DMS 273 (cell line): ENCODE data around the gene PIAS1.
A peak's percentile ranks its signal among the peaks of the same experiment; 100 is the strongest.
"Not testable (repeated sequence)": the region's sequence is repeated elsewhere in the genome, so short reads cannot be mapped to it uniquely, and the experiment has no call there.

ENCODE experiments used
- DNase-seq: peaks from one replicate; lab custom pipeline; 2025; ENCODE audit not compliant: unreplicated experiment; lab: John Stamatoyannopoulos, UW

PIAS1 gene

DNA sequence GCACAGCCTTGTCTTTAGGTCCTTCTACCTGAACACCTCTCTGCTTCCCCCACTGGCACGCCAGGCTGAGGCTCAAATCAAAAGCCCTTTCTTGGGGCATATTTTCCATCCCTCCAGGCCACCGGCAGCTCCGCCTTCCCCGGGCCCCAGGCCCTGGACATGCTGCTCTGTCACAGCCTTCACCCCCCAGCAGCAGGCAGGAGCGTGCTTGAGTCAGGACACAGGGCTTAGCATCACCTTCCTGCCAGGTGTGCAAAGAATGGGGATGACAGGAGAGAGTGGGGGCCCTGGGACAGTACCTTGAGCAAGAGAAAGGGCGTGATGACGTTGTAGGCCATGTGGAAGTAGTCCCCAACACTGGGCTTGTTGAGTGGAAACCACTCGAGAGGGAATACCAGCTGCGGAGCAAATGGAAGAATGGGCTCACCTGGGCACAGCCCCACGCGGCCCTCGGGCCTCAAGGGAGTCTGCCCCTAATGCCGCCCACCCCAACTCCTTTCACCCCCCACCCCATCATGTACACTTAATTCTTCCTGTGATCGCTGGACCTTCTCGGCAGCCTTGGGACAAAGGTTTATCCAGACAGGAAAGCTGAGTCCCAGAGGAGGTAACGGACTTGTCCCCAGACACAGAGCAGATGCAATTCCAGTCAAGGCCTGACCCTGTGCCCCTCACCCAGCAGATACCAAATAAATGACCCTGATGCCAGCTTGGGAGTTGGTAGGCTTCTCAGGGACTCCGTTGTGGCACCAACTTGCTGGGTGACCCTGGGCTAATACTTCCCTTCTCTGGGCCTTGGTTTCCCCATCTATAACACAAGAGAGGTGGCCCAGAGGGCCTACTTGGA lies 160.1 kb downstream of the PIAS1 start:
- no peak for DNase-seq

DNA sequence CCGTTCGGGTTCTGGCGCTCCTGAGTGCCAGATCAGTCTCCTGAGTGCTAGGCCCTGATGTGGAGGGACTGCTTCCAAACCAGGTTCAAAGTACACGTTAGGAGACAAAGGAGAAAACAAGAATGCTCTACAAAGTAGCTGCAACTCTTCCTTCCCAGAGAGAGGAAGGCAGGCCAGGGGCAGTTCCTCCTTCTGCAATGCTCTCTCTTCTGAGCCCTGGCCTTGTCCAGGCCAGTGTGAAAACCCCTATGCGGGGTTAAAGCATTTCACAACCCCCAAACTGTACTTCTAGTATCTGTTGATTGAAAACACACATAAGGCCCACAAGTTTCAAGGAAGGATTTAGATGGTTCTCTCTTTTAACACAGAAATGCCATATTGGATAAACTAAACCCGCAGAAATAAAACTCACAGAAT lies 160.7 kb downstream of the PIAS1 start:
- DNase-seq, result no peak

DNA sequence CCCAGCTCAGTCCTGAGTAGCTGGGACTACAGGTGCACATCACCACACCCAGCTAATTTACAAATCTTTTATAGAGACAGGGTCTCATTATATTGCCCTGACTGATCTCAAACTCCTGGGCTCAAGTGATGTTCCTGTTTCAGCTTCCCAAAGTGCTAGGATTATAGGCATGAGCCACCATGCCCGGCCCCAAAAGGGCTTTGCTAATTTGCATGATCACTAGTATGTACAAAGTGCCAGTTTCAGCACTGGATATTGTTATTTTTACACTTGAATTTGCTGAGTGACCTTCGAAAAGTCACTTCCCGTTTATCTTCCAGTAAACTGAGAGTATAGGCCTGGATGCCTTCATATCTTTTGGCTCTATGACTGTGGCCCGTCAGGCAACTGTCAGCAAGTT lies 163.2 kb downstream of the PIAS1 start:
- no peak for DNase-seq

DNA sequence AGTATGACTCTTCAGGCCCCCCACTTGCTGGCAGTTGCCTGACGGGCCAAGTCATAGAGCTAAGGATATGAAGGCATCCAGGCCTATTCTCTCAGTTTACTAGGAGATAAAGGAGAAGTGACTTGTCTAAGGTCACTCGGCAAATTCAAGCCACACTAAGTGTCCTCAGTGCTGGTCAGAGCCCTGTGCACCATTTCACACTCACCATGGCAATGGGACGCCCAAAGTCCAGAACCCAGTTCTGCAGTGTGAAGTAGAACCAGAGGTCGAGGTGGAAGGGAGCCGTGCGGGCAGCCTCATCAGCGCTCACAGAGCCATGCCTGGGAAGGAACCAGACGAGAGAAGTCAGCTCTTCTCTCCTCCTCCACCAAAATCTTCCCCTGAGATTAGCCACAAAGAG lies 164.2 kb downstream of the PIAS1 start:
- no peak for DNase-seq

DNA sequence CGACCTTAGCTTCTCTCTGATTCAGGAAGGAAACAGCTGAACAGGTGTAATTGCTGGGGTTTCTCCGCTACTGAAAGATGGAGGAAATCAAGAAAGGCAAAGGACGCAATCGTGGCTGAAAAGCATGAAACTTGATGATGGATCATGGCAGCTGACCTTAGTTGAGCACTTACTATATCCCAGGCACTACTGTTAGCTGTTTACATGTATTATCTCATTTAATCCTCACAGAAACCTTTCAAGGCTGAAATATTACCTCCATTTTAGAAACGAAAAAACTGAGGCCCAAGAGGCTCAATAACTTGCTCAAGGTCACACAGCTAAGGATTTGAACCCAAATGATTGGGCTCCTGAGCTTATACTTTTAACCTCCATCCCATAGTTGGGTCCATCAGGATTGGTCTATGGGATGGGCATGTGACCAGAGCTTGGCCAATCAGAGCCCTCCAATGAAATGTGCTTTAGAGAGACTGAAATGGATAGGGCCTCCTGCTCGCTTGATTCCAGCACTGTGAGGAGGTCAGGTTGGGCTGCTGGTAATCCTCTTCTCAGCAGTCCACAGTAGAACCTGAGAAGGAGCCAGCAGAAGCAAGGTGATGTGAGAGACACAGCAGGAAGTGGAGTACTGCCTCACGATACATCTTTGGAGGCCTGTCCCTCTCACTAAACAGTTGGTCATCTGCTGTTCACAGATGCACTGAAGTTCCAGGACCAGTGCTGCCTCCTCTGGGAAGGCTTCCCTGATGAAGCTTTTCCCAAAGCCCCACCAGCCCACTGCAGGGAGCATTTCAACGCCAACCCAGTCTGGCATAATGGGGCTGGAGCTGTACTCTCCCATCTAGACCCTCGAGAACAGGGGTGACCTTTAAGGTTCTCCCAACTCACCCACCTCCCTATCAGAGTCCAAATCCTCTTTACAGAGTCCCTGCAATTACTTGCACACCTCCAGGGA lies 165.0 kb downstream of the PIAS1 start:
- DNase-seq, result no peak

DNA sequence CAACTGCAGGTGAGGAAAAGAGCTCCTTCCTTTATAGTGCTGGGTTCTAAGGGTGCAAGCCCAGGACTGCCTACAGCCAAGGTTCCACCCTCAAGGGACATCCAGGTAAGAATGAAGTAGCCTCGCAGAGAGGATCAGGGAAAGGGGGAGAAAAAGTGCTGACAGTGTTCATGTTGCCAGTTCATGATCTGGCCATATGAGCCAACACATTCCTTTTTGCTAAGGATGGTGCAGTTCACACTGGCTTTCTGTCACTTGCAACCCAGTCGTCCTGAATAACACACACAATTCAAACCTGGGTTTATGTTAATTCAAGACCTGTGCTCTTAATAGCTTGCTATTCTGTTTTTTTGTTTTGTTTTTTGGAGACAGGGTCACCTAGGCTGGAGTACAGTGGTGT lies 166.4 kb downstream of the PIAS1 start:
- DNase-seq, result no peak

DNA sequence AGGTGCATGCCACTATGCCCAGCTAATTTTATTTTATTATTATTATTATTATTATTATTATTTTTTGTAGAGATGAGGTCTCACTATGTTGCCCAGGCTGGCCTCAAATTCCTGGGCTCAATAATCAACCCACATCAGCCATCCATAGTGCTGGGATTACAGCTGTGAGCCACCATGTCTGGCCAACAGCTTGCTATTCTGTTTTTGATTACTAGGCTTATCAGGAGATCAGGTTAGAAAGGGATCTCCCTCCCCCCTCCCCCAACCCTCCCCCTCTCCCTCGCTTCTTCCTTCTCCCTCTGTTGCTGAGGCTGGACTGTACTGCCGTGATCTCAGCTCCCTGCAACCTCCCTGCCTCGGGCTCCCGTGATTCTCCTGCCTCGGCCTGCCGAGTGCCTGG lies 166.9 kb downstream of the PIAS1 start:
- no peak for DNase-seq

DNA sequence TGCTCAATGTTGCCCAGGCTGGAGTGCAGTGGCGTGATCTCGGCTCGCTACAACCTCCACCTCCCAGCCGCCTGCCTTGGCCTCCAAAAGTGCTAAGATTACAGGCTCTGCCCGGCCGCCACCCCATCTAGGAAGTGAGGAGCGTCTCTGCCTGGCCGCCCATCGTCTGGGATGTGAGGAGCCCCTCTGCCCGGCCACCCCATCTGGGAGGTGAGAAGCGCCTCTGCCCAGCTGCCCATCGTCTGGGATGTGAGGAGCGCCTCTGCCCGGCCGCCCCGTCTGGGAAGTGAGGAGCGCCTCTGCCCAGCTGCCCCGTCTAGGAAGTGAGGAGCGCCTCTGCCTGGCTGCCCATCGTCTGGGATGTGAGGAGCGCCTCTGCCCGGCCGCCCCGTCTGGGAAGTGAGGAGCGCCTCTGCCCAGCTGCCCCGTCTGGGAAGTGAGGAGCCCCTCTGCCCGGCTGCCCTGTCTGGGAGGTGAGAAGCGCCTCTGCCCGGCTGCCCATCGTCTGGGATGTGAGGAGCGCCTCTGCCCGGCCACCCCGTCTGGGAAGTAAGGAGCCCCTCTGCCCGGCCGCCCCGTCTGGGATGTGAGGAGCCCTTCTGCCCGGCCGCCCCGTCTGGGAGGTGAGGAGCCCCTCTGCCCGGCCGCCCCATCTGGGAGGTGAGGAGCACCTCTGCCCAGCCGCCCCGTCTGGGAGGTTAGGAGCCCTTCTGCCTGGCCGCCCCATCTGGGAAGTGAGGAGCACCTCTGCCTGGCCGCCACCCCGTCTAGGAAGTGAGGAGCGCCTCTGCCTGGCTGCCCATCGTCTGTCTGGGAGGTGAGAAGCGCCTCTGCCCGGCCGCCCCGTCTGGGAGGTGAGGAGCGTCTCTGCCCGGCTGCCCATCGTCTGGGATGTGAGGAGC lies 167.7 kb downstream of the PIAS1 start:
- DNase-seq, result not testable (repeated sequence)

DNA sequence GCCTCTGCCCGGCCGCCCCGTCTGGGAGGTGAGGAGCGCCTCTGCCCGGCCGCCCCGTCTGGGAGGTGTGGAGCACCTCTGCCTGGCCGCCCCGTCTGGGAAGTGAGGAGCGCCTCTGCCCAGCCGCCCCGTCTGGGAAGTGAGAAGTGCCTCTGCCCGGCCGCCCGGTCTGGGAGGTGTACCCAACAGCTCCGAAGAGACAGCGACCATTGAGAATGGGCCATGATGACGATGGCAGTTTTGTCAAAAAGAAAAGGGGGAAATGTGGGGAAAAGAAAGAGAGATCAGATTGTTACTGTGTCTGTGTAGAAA lies 168.3 kb downstream of the PIAS1 start:
- not testable (repeated sequence) for DNase-seq

DNA sequence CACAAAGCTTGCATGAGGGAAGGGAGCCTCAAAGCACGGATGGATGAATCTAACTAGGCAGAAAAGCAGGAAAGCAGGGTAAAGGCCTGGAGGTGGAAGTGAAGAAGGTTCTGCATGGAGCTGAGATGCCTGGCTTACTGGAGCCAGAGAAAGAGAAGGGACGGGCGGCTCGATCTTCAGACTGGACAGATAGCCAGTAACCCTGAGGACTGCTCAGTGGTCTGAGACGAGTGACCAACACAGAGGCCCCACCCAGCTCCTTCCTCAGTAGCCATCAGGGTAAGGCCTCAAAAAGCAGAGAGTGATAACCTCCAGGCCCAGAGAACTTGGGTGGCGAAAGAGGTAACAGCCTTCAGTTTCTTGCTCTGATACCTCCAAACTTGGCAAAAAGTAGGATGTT lies 169.1 kb downstream of the PIAS1 start:
- no peak for DNase-seq

DNA sequence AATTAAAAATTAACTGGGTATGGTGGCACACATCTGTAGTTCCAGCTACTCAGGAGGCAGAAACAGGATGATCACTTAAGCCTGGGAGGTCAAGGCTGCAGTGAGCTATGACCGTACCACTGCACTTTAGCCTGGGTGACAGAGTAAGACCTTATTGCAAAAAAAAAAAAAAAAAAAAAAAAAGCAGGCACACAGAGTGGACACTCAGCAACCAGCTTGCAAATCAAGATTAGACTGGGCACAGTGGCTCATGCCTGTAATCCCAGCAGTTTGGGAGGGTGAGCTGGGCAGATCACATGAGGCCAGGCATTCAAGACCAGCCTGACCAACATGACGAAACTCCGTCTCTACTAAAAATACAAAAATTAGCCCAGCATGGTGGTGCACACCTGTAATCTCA lies 170.0 kb downstream of the PIAS1 start:
- no peak for DNase-seq

DNA sequence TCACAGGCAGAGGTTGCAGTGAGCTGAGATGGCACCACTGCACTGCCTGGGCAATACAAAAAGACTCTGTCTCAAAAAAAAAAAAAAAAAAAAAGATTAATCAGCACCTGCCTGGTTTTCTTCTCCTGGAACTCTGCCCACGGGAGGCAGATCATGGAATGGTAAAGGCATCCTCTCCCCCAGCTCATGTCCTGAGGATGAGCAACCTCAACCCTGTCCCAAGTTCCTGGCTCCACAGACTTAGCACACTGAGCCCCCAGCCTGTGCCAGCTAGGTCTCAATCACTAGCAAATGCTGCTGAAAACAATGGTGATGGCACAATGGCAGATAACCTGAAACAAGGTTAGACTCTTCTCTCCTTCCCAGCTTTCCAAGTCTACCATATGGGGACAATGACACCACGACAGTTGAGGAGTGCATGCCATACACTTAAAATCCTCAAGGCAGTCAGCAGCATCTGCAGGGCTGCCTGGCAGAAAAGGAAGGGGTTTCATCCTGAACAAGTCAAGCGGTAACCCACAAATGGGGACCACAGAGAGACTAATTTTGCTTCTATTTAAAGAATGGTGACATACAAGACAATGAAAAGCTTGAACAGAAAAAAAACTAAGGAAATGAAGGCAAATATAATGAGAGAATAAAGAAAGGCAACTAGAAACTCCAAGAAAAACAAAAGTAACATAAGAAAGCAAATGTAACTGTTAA lies 170.6 kb downstream of the PIAS1 start:
- DNase-seq, result no peak

DNA sequence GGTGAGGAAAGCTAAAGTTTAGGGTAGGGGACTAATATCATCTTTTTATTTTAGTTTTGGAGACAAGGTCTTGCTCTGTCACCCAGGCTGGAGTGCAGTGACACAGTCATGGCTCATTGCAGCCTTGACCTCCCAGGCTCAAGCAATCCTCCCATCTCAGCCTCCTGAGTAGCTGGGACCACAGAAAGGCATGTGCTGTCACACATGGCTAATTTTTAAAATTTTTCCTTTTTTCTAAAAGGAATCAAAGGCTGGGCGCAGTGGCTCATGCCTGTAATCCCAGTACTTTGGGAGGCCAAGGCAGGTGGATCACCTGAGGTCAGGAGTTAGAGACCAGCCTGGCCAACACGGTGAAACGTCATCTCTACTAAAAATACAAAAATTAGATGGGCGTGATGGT lies 171.3 kb downstream of the PIAS1 start:
- not testable (repeated sequence) for DNase-seq

DNA sequence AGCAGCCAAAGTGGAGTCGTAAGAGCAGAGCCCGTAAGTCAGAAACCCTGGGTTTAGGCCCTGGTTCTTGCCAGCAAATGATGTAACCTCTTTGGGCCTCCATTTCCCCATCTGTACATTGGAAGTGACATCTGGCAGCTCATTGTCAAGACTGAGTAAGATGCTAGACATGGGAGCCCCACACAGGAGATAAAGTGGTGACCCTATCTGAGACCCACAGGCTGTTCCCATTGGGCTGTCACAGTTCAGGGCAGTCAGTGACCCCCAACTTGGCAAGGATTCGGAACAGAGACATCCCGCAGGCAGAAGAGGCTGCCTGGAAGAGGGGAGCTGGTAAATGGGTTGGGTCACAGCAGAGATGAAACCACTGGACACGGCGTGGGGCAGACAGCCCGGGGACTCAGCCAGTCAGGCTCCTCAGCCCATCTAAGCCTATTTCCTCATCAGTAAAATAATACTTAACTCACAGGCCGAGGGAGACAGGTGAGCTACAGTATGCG lies 173.6 kb downstream of the PIAS1 start:
- DNase-seq, result peak; percentile 58

DNA sequence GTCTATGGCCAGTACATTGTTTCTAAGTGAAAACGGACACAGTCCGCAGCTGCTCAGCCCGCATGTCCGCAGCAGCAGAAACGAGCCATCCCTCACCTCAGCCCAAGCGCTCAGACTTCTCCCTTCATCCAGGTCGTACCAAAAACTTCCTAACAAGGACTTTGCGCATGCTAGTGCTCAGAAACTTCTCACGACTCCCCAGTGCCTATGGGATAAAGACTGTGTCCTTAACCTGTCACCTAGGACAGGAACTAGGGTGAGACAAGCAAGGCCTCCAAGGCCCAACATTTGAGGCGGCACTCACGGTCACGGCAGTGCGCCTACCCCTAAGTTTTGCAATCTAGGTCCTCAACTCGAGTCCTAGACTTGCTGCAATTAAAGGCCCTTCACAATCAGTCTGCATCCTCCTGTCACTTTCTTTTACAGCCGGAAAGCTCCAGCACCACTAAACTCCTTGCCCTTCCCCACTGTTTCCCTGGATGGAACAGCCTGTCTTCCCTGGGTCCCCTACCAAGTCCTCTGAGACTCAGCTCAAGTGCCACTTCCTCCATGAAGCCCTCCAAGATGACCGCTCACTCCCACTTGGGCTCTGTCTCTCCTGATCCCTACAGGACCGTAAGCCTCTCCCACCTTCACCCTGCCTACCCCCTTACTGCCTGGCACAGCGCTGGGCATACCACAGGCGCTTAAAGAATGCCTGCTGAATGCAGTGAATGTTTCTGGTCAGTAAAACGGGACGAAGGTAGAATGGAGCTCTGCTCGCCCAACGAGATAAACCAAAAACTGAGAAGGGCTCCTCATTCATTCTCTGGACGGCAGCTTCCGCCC lies 174.2 kb downstream of the PIAS1 start:
- peak; percentile 42 for DNase-seq

DNA sequence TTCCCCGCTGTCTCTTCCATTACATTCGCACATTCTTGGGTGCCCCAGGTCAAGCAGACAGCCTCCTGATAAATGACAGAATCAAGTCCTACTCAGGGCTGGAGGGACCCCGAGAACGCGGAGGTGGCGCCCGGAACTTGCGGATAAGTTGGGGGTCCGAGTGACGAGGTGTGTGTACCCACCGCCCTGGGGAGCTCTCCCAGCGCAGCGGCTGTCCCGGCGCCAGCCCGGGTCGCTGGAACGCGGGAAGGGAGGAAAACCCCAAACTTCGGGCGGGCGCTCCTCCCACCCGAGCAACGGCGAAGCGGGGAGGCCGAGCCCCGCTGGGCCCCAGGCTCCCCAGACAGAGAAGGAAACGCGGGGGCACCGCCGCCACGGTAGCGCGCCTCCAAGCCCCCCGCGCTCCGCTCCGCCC lies 174.9 kb downstream of the PIAS1 start:
- no peak for DNase-seq

DNA sequence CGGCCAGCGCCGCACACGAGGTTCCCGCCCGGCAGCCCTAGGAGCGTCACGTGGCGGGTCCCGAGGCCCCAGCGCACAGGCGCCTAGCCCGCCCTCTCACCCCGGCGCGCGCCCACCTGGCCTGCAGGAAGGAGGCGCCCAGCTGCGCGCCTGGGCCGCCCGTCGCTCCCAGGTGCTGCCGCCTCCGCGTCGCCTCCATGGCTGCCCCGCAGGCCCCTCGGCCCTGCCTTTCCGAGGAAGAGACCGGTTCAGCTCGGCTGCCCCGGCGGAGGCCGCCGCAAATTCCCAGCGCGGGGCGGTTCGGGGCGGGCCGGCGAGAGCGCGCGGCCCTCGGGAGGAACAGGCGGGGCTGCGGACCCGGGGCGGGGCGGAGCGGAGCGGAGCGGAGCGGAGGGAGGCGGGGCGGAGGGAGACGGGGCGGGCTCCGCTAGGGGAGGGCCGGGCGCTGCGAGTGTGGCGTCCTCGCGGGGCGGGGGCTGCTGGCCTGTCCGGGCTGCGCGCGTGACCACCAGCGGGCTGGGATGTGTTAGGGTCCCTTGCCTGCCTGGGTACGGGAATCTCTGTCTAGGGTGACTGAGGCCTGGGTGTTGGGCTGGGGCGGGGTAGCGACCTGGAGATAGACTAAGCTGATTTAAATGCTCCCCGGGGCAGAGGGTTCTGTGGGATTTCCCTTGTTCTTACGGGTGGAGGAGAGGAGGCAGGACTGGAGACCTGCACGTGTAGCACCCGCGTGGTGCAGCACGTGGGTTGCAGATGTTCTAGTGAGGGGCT lies 175.5 kb downstream of the PIAS1 start, which contains the start of gene CLN6:
Gene CLN6, minus strand, starts transcription at position 343 of the 771 bp plus-strand sequence. Its CDS starts 144 bp downstream, at position 199.
- peak; percentile 90 for DNase-seq
